Activated naive CD8-positive, alpha-beta T cell treated with anti-CD3 and anti-CD28 coated beads, Interleukin-2, amount 10 ng/mL, durations not matched to agents 7 days and 5 days (primary cell): ENCODE data around the gene WNT9B. TPM values are rescaled to one million over a fixed set of nuclear protein-coding genes. Genes with fewer than 3 reads are reported as not detected.

Source experiments
- ATAC-seq: fragments of 150-1000 bp; cut with Tn5 transposase; one replicate; pipeline ENCODE4 v1.10.0; 2021; ENCODE audit warnings: low read depth, moderate library complexity
- POLR2A ChIA-PET: fragments of 350-600 bp; sonication (Branson Sonifier 250); formaldehyde crosslinking; loops from one replicate; lab custom pipeline; 2021; ENCODE audit warnings: antibody characterized with exemption; lab: Charles Lee
- DNase-seq: peaks from one replicate; pipeline ENCODE4 v3.0.0; 2021
- H3K27ac Mint-ChIP-seq: one replicate; pipeline ENCODE4 v1.8.0; 2022; ENCODE audit warnings: mild to moderate bottlenecking, mixed read lengths
- H3K27me3 Mint-ChIP-seq: one replicate; pipeline ENCODE4 v1.8.0; 2022; ENCODE audit warnings: mild to moderate bottlenecking, moderate library complexity, mixed read lengths
- H3K36me3 Mint-ChIP-seq: one replicate; pipeline ENCODE4 v1.8.0; 2021; ENCODE audit warnings: mild to moderate bottlenecking, mixed read lengths
- H3K4me1 Mint-ChIP-seq: one replicate; pipeline ENCODE4 v1.8.0; 2021; ENCODE audit warnings: mixed read lengths
- H3K4me3 Mint-ChIP-seq: one replicate; pipeline ENCODE4 v1.8.0; 2022; ENCODE audit warnings: mild to moderate bottlenecking, moderate library complexity, mixed read lengths
- H3K9me3 Mint-ChIP-seq: one replicate; pipeline ENCODE4 v1.8.0; 2021; ENCODE audit warnings: mixed read lengths
- total RNA-seq, 2 experiments: library from RNA; stranded (reverse); gene quantifications; one replicate each; pipeline ENCODE4 v1.2.3, GENCODE V29; 2021

Gene WNT9B
- total RNA-seq, 2 experiments from 2014 or later = not detected

DNA sequence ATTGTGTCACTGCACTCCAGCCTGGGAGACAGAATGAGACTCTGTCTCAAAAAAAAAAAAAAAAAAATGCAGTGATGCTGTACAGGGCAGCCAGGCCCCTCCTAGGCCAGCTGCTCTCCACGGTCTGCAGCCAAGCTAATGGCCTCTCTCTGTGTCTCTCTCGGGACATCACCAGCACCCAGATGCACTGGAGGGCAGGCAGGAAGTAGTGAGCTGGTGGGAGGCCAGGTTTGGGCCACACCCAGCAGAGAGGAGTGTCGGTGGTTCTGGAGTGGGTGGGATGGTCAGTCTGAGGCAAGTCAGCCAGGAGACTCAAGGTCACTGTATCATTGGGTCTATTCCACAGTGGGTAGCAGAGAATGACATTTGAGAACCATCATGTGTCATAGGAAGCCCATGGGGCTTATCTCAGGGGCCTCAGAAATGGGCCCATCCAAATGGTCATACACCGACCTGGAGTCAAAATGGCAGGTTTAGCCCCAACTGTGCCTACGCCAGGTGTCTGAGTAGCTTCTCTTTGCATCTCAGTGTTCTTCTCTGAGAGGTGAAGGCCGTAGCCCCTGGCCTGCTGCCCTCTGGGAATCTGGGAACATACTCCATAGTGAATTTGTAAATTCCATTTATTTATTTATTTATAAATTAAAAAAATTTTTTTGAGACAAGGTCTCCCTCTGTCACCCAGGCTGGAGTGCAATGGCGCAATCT, 22.7 kb downstream of the WNT9B start:
- H3K27ac Mint-ChIP-seq = no peak overlapping the region
- no peaks in the 10 kb centered on the region for H3K9me3 Mint-ChIP-seq
- H3K4me1 Mint-ChIP-seq = peaks cover 8% of the 10 kb centered on the region
- no peak overlapping the region for H3K4me3 Mint-ChIP-seq
- no peaks in the 10 kb centered on the region for H3K36me3 Mint-ChIP-seq
- DNase-seq (no peak), ATAC-seq (no peak)
- POLR2A ChIA-PET = no interaction called here
- peaks cover 1% of the 10 kb centered on the region for H3K27me3 Mint-ChIP-seq

DNA sequence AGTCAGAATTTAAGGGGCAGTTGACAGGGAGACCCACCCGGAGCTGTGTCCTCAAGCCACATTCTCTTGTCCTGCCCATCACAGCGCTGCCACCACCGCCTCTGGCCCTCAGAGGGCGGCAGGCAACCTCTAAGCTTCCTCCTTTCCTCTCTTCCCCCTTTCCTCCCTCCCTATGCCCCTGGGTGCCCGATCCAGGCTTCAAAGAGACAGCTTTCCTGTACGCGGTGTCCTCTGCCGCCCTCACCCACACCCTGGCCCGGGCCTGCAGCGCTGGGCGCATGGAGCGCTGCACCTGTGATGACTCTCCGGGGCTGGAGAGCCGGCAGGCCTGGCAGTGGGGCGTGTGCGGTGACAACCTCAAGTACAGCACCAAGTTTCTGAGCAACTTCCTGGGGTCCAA, 23.5 kb downstream of the WNT9B start:
- H3K27ac Mint-ChIP-seq = no peak overlapping the region
- no peak overlapping the region for H3K4me3 Mint-ChIP-seq
- ATAC-seq (no peak), DNase-seq (no peak)
- POLR2A ChIA-PET = no interaction called here
- peaks cover 1% of the 10 kb centered on the region for H3K27me3 Mint-ChIP-seq
- H3K4me1 Mint-ChIP-seq = peaks cover 8% of the 10 kb centered on the region
- H3K36me3 Mint-ChIP-seq = no peaks in the 10 kb centered on the region
- no peaks in the 10 kb centered on the region for H3K9me3 Mint-ChIP-seq

DNA sequence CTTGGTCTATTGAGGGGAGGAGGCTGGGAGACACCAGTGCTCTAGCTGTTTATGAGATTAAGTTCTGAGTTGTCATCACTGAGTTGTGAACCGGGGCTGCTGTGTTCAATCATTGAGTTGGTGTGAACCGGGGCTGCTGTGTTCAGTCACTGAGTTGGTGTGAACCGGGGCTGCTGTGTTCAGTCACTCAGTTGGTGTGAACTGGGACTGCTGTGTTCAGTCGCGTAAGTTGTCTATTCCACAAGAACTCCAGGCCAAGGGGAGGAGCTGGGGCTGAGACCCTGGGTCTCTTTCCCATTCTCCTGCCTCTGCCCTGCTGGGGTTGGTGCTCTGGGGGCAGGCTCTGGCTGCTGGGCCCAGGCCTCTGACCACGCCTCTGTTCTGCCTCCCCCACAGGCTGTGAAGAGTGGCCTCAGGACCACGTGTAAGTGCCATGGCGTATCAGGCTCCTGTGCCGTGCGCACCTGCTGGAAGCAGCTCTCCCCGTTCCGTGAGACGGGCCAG, 24.5 kb downstream of the WNT9B start:
- DNase-seq (no peak), ATAC-seq (no peak)
- no peaks in the 10 kb centered on the region for H3K36me3 Mint-ChIP-seq
- no peak overlapping the region for H3K27ac Mint-ChIP-seq
- H3K4me1 Mint-ChIP-seq = peaks cover 8% of the 10 kb centered on the region
- peaks cover 1% of the 10 kb centered on the region for H3K27me3 Mint-ChIP-seq
- POLR2A ChIA-PET = no interaction called here
- no peak overlapping the region for H3K4me3 Mint-ChIP-seq
- H3K9me3 Mint-ChIP-seq = no peaks in the 10 kb centered on the region

DNA sequence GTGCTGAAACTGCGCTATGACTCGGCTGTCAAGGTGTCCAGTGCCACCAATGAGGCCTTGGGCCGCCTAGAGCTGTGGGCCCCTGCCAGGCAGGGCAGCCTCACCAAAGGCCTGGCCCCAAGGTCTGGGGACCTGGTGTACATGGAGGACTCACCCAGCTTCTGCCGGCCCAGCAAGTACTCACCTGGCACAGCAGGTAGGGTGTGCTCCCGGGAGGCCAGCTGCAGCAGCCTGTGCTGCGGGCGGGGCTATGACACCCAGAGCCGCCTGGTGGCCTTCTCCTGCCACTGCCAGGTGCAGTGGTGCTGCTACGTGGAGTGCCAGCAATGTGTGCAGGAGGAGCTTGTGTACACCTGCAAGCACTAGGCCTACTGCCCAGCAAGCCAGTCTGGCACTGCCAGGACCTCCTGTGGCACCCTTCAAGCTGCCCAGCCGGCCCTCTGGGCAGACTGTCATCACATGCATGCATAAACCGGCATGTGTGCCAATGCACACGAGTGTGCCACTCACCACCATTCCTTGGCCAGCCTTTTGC, 25.0 kb downstream of the WNT9B start:
- peak overlapping the region; percentile 65 for H3K27ac Mint-ChIP-seq
- peaks cover 1% of the 10 kb centered on the region for H3K27me3 Mint-ChIP-seq
- H3K4me1 Mint-ChIP-seq = peaks cover 8% of the 10 kb centered on the region
- no peak for ATAC-seq
- POLR2A ChIA-PET = no interaction called here
- no peak overlapping the region for H3K4me3 Mint-ChIP-seq
- no peak for DNase-seq
- H3K9me3 Mint-ChIP-seq = no peaks in the 10 kb centered on the region
- no peaks in the 10 kb centered on the region for H3K36me3 Mint-ChIP-seq

DNA sequence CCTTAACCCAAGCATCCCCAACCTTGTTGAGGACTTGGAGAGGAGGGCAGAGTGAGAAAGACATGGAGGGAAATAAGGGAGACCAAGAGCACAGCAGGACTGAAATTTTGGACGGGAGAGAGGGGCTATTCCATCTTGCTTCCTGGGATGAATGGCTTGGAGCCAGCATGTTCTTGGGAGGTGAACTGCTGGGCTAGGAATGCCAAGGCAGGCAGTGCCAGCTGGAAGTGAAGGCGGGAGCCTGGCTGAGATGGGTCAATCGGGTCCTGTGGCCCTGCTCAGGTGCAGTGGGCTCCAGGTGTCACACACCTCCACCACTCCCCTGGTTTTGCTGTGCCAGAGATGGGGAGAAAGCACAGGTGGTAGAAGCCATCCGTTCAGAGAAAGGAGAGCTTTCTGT, 25.5 kb downstream of the WNT9B start:
- H3K27me3 Mint-ChIP-seq = peaks cover 1% of the 10 kb centered on the region
- POLR2A ChIA-PET = no interaction called here
- peaks cover 8% of the 10 kb centered on the region for H3K4me1 Mint-ChIP-seq
- H3K4me3 Mint-ChIP-seq = no peak overlapping the region
- no peaks in the 10 kb centered on the region for H3K36me3 Mint-ChIP-seq
- DNase-seq (no peak), ATAC-seq (no peak)
- peak overlapping the region; percentile 65 for H3K27ac Mint-ChIP-seq
- no peaks in the 10 kb centered on the region for H3K9me3 Mint-ChIP-seq

DNA sequence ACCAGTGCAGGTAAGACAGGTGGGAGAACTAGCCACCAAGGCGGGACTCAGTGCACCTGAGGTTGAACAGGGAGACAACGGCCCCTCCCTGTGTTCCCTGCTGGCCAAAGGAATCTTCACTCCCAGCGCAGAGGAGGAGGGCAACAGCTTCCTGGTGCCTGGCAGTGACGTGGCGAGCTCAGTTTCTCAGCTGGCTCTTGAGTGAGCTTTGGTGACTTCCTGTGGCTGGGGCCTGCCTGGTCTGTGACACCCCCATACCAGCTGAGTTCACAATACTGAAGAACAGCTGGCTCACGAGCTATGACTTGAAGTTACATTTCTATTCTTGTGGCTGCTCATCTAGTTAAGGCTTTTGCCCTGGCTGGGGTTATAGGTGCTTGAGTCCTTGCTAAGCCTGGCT, 26.1 kb downstream of the WNT9B start:
- Mint-ChIP-seq H3K27me3 (peaks cover 1% of the 10 kb centered on the region), H3K9me3 (no peaks in the 10 kb centered on the region), H3K4me1 (peaks cover 8% of the 10 kb centered on the region), H3K36me3 (no peaks in the 10 kb centered on the region), H3K27ac (peak overlapping the region; percentile 47), H3K4me3 (no peak overlapping the region)
- POLR2A ChIA-PET = no interaction called here
- no peak for DNase-seq
- peak; percentile 74 for ATAC-seq

DNA sequence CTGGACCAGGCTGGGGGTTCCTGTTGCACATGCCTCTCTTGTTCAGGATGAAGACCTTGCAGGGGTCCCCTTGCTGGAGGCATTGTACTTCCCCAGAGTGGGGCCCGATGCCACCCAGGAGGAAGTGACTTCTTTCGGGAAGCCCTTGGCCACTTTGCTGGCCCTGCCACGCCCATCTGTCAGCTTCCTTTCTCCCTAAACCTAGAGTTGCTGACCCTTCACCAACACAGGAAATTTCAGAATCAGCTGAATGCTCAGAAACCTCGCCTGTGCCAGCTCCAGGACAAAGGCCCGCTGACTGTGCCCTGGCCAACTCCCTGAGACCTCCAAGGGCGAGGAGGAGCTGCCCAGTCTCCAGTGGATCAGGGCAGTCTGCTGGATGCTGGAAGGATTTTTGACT, 26.7 kb downstream of the WNT9B start:
- DNase-seq (no peak), ATAC-seq (no peak)
- no peaks in the 10 kb centered on the region for H3K36me3 Mint-ChIP-seq
- POLR2A ChIA-PET = no interaction called here
- peak overlapping the region; percentile 47 for H3K27ac Mint-ChIP-seq
- H3K27me3 Mint-ChIP-seq = peaks cover 1% of the 10 kb centered on the region
- no peaks in the 10 kb centered on the region for H3K9me3 Mint-ChIP-seq
- H3K4me1 Mint-ChIP-seq = peaks cover 8% of the 10 kb centered on the region
- no peak overlapping the region for H3K4me3 Mint-ChIP-seq

DNA sequence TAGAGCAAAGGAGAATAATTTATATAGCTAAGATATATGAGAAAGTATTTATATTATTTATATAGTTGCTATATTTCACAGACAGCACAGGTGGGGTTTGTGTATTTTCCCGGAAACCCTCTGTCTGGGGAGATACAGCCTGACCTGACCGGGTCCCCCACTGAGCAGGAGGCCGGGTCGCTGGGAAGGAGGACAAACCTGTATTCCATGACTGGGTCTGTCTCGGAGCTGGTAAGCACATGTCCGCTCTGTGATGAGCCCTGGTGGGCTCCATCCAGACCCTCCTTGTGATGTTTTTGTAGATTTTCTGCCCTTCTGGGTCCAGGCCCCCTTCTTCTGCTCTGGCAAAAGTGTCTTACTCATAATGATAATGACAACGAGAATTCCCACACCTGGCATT, 27.7 kb downstream of the WNT9B start:
- no peak for DNase-seq
- POLR2A ChIA-PET = no interaction called here
- Mint-ChIP-seq H3K4me1 (peaks cover 8% of the 10 kb centered on the region), H3K9me3 (no peaks in the 10 kb centered on the region), H3K4me3 (no peak overlapping the region), H3K27ac (no peak overlapping the region), H3K36me3 (no peaks in the 10 kb centered on the region), H3K27me3 (no peaks in the 10 kb centered on the region)
- no peak for ATAC-seq

DNA sequence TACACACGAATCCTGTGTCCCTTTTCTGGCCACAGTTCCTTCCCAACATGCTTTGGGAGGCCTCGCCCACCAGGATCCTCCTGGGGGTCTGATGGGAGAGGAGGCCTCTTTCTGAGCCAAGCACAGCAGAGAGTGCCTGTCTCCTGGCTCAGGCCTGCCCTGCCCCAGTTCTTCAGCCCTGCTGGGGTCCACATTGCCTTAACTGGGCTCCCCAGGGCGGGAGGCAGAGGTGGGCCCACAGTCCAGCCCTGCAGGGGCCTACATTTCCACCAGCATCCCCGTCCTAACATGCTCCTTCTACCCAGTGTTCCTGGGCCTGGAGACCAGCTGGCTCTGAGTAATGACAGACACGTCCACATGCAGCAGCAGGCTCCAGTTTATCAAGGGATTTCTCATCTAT, 29.6 kb downstream of the WNT9B start:
- Mint-ChIP-seq H3K4me1 (peaks cover 8% of the 10 kb centered on the region), H3K27ac (no peak overlapping the region), H3K36me3 (no peaks in the 10 kb centered on the region), H3K4me3 (no peak overlapping the region), H3K9me3 (no peaks in the 10 kb centered on the region), H3K27me3 (no peaks in the 10 kb centered on the region)
- ATAC-seq (no peak), DNase-seq (no peak)
- POLR2A ChIA-PET = no interaction called here

DNA sequence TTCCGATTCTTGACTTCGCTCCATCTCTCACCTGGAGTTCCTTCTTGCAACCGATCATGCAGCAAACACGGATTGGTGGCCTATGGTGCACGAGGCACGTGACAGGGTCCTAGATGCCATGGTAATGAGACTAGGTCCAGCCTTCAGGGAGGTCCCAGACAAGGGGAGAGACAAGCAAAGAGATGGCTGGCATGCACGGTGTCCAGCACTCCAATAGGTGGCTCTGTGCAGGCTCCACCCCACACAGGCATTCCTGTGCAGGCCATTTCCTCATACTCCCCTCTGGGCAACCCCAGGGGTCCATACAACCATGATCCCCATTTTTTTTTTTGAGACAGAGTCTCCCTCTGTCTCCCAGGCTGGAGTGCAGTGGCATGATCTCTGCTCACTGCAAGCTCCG, 31.3 kb downstream of the WNT9B start:
- ATAC-seq = no peak
- POLR2A ChIA-PET = no interaction called here
- no peak for DNase-seq
- H3K4me3 Mint-ChIP-seq = no peak overlapping the region
- no peaks in the 10 kb centered on the region for H3K36me3 Mint-ChIP-seq
- peaks cover 3% of the 10 kb centered on the region for H3K27me3 Mint-ChIP-seq
- no peak overlapping the region for H3K27ac Mint-ChIP-seq
- no peaks in the 10 kb centered on the region for H3K9me3 Mint-ChIP-seq
- peaks cover 2% of the 10 kb centered on the region for H3K4me1 Mint-ChIP-seq

DNA sequence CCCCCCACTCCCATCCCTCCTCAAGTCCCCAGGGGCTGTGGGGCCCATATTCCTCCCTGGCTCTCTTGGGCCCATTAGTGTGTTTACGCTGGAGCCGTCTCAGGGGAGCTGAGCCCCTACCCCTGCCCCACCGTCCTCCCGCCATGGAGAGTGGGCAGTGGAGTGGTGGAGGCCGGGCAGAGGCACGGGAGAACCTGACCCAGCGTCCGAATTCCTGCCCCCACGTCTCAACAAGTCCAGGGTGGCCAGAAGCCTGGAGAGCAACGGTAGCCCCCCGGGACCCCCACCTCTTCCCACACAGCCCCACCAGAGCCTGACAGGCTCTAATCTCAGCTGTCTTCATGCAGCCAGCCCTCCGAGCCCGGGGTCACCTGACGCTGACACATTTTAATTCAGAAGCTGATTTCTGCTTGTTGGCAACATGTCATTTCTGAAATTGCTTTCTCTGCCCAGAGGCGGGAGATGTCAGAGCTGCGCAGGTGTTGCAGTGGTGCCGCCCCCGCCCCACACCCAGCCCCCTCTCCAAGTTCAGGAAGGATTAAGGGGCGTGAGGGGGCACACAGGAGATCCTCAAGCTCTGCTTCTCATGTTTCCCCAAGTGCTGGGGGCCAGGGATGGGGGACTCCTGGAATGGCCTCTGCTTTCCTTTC, 32.6 kb downstream of the WNT9B start:
- H3K4me1 Mint-ChIP-seq = no peaks in the 10 kb centered on the region
- peaks cover 5% of the 10 kb centered on the region for H3K27me3 Mint-ChIP-seq
- H3K27ac Mint-ChIP-seq = no peak overlapping the region
- H3K36me3 Mint-ChIP-seq = no peaks in the 10 kb centered on the region
- no peak for ATAC-seq
- DNase-seq = no peak
- POLR2A ChIA-PET = no interaction called here
- no peak overlapping the region for H3K4me3 Mint-ChIP-seq
- no peaks in the 10 kb centered on the region for H3K9me3 Mint-ChIP-seq

DNA sequence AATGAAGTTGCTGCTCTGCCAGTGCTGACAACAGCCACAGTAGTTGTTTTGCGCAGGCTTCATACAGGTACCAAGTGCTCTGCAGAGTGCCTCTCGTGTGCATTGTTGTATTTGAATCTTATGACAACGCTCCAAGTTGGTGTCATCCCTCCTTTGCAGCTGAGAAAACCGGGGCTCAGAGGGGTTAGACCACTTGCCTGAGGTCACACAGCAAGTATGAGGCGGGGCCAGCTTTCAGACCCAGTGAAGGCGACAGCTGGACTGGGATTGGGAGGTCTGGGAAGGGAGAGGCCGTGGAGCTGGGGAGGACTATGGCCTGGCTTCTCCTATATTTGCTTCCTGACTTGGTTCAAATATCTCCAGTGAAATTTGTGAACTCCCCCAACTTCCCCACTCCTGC, 33.2 kb downstream of the WNT9B start:
- H3K4me1 Mint-ChIP-seq = no peaks in the 10 kb centered on the region
- no peak for ATAC-seq

DNA sequence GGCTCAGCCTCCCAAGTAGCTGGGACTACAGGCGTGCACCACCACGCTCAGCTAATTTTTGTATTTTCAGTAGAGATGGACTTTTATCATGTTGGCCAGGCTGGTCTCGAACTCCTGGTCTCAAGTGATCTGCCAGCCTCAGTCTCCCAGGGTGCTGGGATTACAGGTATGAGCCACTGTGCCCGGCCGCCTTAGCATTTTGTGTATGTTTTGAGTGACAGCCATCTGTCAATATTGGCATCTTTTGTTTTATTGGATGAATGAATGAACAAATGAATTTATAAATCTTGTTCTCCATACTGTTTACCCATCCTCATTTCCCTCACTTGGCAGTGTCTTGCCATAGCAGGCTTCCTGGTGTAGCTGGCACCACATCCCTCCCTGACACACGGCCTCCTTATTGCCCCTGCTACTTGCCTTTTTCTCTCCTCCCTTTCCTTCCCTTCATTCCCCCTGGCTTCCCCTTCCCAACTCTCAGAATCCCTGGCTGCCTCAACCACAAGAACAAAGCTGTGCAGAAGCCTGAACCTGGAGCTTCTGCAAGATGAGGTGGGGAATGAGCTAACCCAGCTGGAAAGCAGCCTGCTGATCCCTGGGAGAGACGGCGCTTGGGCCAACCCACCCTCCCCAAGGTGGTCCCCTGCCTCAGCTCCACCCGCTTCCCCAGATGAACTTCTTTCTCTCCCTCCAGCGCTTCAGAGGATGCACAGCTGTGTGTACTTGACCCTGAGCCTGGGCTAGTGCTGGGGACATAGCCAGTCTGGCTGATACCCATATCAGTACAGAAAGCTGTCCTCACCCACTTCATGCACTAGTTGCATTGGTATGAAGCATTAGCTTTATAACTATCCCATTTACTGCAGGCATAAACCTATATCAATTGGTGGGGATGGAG, 34.3 kb downstream of the WNT9B start:
- Mint-ChIP-seq H3K36me3 (no peaks in the 10 kb centered on the region), H3K27ac (no peak overlapping the region), H3K9me3 (no peaks in the 10 kb centered on the region), H3K27me3 (peaks cover 7% of the 10 kb centered on the region), H3K4me1 (no peaks in the 10 kb centered on the region), H3K4me3 (no peak overlapping the region)
- ATAC-seq (no peak), DNase-seq (no peak)
- POLR2A ChIA-PET = interaction anchor here (0.6 to 1.1 kb wide), 2 partner anchors 57 to 321 kb away, joined by 3 read pairs; no protein-coding TSS in a partner anchor

More for the DNA sequence above, 33.2 kb downstream of the WNT9B start:
- Mint-ChIP-seq H3K4me3 (no peak overlapping the region), H3K36me3 (no peaks in the 10 kb centered on the region), H3K27me3 (peaks cover 5% of the 10 kb centered on the region), H3K27ac (no peak overlapping the region), H3K9me3 (no peaks in the 10 kb centered on the region)
- DNase-seq = no peak
- POLR2A ChIA-PET = no interaction called here
